Measurements from ENCODE around the gene A2M.

A2M gene

GRCh38 chr12:9111525-9111924 lies 4.2 kb downstream of the A2M start:
- H3K4me3 ChIP-seq (ENCODE audit: low read length), result no peak overlapping the region
- TF ChIP-seq CTCF (conservative IDR thresholded peaks at IDR 0.05; ENCODE audit: low read depth, low read length), result no peak
- no peak for DNase-seq (ENCODE audit: low read depth)

- no peak overlapping the region for H3K4me3 ChIP-seq (ENCODE audit: low read length)
- DNase-seq (ENCODE audit: low read depth), result no peak
- no peak for TF ChIP-seq CTCF (conservative IDR thresholded peaks at IDR 0.05; ENCODE audit: low read depth, low read length)
These were observed 5.8 kb downstream of the A2M start for GRCh38 chr12:9109737-9110491.

- H3K4me3 ChIP-seq (ENCODE audit: low read length), result no peak overlapping the region
- no peak for DNase-seq (ENCODE audit: low read depth)
- no peak for TF ChIP-seq CTCF (conservative IDR thresholded peaks at IDR 0.05; ENCODE audit: low read depth, low read length)
These were observed 6.6 kb downstream of the A2M start for GRCh38 chr12:9109213-9109522.

- no peak overlapping the region for H3K4me3 ChIP-seq (ENCODE audit: low read length)
- DNase-seq (ENCODE audit: low read depth), result no peak
- TF ChIP-seq CTCF (conservative IDR thresholded peaks at IDR 0.05; ENCODE audit: low read depth, low read length), result no peak
These were observed 7.1 kb downstream of the A2M start for GRCh38 chr12:9108504-9109212.

- no peak overlapping the region for H3K4me3 ChIP-seq (ENCODE audit: low read length)
- no peak for DNase-seq (ENCODE audit: low read depth)
- TF ChIP-seq CTCF (conservative IDR thresholded peaks at IDR 0.05; ENCODE audit: low read depth, low read length), result no peak
These were observed 8.2 kb downstream of the A2M start for GRCh38 chr12:9107542-9107873.

- DNase-seq (ENCODE audit: low read depth), result no peak
- no peak for TF ChIP-seq CTCF (conservative IDR thresholded peaks at IDR 0.05; ENCODE audit: low read depth, low read length)
- no peak overlapping the region for H3K4me3 ChIP-seq (ENCODE audit: low read length)
These were observed 8.8 kb downstream of the A2M start for GRCh38 chr12:9106610-9107541.

Data from retinal pigment epithelial cell (primary cell).